ENCODE data around the gene RAB20. TPM values are rescaled to one million over a fixed set of nuclear protein-coding genes. Genes with fewer than 3 reads are reported as not detected.

RAB20 gene
- total RNA-seq, 2 experiments from 2014 or later, result 8.8 to 9.9 TPM

GRCh38 chr13:110556224-110556606 lies 5.3 kb downstream of the RAB20 start:
- peaks cover 19% of the 10 kb centered on the region for H3K36me3 Mint-ChIP-seq
- H3K9me3 Mint-ChIP-seq, result no peaks in the 10 kb centered on the region
- no peak overlapping the region for H3K27ac Mint-ChIP-seq
- H3K27me3 Mint-ChIP-seq, result no peaks in the 10 kb centered on the region
- H3K4me1 Mint-ChIP-seq, result peaks cover 22% of the 10 kb centered on the region
- POLR2A ChIA-PET, result no interaction called here
- DNase-seq (no peak), ATAC-seq (ENCODE audit: low read depth) (no peak)
- no peak overlapping the region for H3K4me3 Mint-ChIP-seq

GRCh38 chr13:110555601-110556223 lies 5.8 kb downstream of the RAB20 start:
- Mint-ChIP-seq H3K27me3 (no peaks in the 10 kb centered on the region), H3K9me3 (no peaks in the 10 kb centered on the region), H3K36me3 (peaks cover 19% of the 10 kb centered on the region), H3K27ac (no peak overlapping the region), H3K4me3 (no peak overlapping the region), H3K4me1 (peaks cover 19% of the 10 kb centered on the region)
- DNase-seq, result no peak
- ATAC-seq (ENCODE audit: low read depth), result no peak
- POLR2A ChIA-PET, result no interaction called here

GRCh38 chr13:110554946-110555345 lies 6.6 kb downstream of the RAB20 start:
- Mint-ChIP-seq H3K27me3 (no peaks in the 10 kb centered on the region), H3K4me3 (no peak overlapping the region), H3K9me3 (no peaks in the 10 kb centered on the region), H3K36me3 (peaks cover 20% of the 10 kb centered on the region), H3K27ac (no peak overlapping the region), H3K4me1 (peaks cover 13% of the 10 kb centered on the region)
- DNase-seq (no peak), ATAC-seq (ENCODE audit: low read depth) (no peak)
- POLR2A ChIA-PET, result no interaction called here

GRCh38 chr13:110554227-110554836 lies 7.2 kb downstream of the RAB20 start:
- Mint-ChIP-seq H3K27me3 (no peaks in the 10 kb centered on the region), H3K9me3 (no peaks in the 10 kb centered on the region), H3K27ac (no peak overlapping the region), H3K4me3 (no peak overlapping the region), H3K36me3 (peaks cover 22% of the 10 kb centered on the region), H3K4me1 (peaks cover 12% of the 10 kb centered on the region)
- POLR2A ChIA-PET, result no interaction called here
- ATAC-seq (ENCODE audit: low read depth), result no peak
- DNase-seq, result no peak

GRCh38 chr13:110553417-110553816 lies 8.1 kb downstream of the RAB20 start:
- ATAC-seq (ENCODE audit: low read depth), result no peak
- peaks cover 18% of the 10 kb centered on the region for H3K36me3 Mint-ChIP-seq
- no peaks in the 10 kb centered on the region for H3K27me3 Mint-ChIP-seq
- H3K27ac Mint-ChIP-seq, result no peak overlapping the region
- no peak overlapping the region for H3K4me3 Mint-ChIP-seq
- peaks cover 12% of the 10 kb centered on the region for H3K4me1 Mint-ChIP-seq
- no peak for DNase-seq
- POLR2A ChIA-PET, result no interaction called here
- no peaks in the 10 kb centered on the region for H3K9me3 Mint-ChIP-seq

- Mint-ChIP-seq H3K27ac (no peak overlapping the region), H3K9me3 (no peaks in the 10 kb centered on the region), H3K27me3 (no peaks in the 10 kb centered on the region), H3K4me1 (peaks cover 12% of the 10 kb centered on the region), H3K36me3 (peaks cover 18% of the 10 kb centered on the region), H3K4me3 (no peak overlapping the region)
- POLR2A ChIA-PET, result no interaction called here
- DNase-seq (no peak), ATAC-seq (ENCODE audit: low read depth) (no peak)
These were observed 8.8 kb downstream of the RAB20 start for GRCh38 chr13:110552767-110553166.

- H3K27me3 Mint-ChIP-seq, result no peaks in the 10 kb centered on the region
- no peaks in the 10 kb centered on the region for H3K9me3 Mint-ChIP-seq
- H3K4me3 Mint-ChIP-seq, result no peak overlapping the region
- H3K27ac Mint-ChIP-seq, result no peak overlapping the region
- H3K36me3 Mint-ChIP-seq, result peaks cover 18% of the 10 kb centered on the region
- DNase-seq (no peak), ATAC-seq (ENCODE audit: low read depth) (no peak)
- H3K4me1 Mint-ChIP-seq, result peaks cover 7% of the 10 kb centered on the region
- POLR2A ChIA-PET, result no interaction called here
These were observed 10.2 kb downstream of the RAB20 start for GRCh38 chr13:110551284-110551683.

DNA sequence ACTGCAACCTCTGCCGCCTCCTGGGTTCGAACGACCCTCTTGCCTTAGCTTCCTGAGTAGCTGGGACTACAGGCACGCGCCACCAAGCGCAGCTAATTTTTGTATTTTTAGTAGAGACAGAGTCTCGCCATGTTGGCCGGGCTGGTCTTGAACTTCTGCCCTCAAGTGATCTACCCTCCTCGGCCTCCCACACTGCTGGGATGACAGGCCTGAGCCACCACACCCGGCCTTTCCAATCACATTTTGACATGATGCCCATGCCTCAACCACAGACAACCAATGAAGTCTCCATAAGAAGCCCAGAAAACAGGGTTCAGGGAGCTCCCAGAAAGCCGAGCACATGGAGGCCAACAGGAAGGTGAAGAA lies 11.7 kb downstream of the RAB20 start:
- no peaks in the 10 kb centered on the region for H3K27me3 Mint-ChIP-seq
- H3K4me1 Mint-ChIP-seq, result no peaks in the 10 kb centered on the region
- H3K4me3 Mint-ChIP-seq, result no peak overlapping the region
- POLR2A ChIA-PET, result no interaction called here
- H3K27ac Mint-ChIP-seq, result no peak overlapping the region
- ATAC-seq (ENCODE audit: low read depth), result no peak
- H3K9me3 Mint-ChIP-seq, result no peaks in the 10 kb centered on the region
- H3K36me3 Mint-ChIP-seq, result peaks cover 26% of the 10 kb centered on the region
- no peak for DNase-seq

- Mint-ChIP-seq H3K27ac (no peak overlapping the region), H3K27me3 (no peaks in the 10 kb centered on the region), H3K4me3 (no peak overlapping the region), H3K9me3 (no peaks in the 10 kb centered on the region), H3K4me1 (no peaks in the 10 kb centered on the region), H3K36me3 (peaks cover 26% of the 10 kb centered on the region)
- POLR2A ChIA-PET, result interaction anchor here (0.6 kb wide), 1 partner anchor 166 kb away, joined by 4 read pairs; no protein-coding TSS in a partner anchor
- ATAC-seq (ENCODE audit: low read depth), result no peak
- DNase-seq, result no peak
These were observed 12.4 kb downstream of the RAB20 start for GRCh38 chr13:110548891-110549794.

DNA sequence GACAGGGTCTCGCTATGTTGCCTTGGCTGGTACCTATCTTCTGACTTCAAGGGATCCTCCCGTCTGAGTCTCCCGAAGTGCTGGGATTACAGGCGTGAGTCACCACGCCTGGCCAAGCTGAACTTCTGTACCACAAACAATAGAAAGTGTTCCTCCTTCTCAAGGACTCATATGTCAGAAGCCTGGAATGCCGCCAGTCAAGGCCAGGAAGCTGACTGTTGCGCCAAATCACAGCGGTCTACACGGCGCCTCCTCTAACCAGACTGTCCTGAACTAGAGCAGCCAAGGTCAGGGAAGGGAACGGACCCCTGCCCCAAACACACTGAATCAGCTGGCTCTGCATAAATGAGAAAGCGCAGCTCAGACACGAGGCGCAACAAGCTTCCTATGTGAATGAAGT lies 14.6 kb downstream of the RAB20 start:
- ATAC-seq (ENCODE audit: low read depth) (no peak), DNase-seq (no peak)
- Mint-ChIP-seq H3K4me1 (no peaks in the 10 kb centered on the region), H3K27ac (no peak overlapping the region), H3K27me3 (no peaks in the 10 kb centered on the region), H3K9me3 (no peaks in the 10 kb centered on the region), H3K36me3 (peaks cover 23% of the 10 kb centered on the region), H3K4me3 (no peak overlapping the region)
- POLR2A ChIA-PET, result no interaction called here

GRCh38 chr13:110546378-110546777 lies 15.1 kb downstream of the RAB20 start:
- Mint-ChIP-seq H3K27me3 (no peaks in the 10 kb centered on the region), H3K9me3 (no peaks in the 10 kb centered on the region), H3K4me1 (no peaks in the 10 kb centered on the region), H3K27ac (no peak overlapping the region), H3K36me3 (peaks cover 23% of the 10 kb centered on the region), H3K4me3 (no peak overlapping the region)
- POLR2A ChIA-PET, result no interaction called here
- ATAC-seq (ENCODE audit: low read depth) (no peak), DNase-seq (no peak)

GRCh38 chr13:110542169-110542796 lies 19.2 kb downstream of the RAB20 start:
- no peak overlapping the region for H3K4me3 Mint-ChIP-seq
- ATAC-seq (ENCODE audit: low read depth) (no peak), DNase-seq (no peak)
- no peak overlapping the region for H3K27ac Mint-ChIP-seq
- H3K9me3 Mint-ChIP-seq, result no peaks in the 10 kb centered on the region
- H3K27me3 Mint-ChIP-seq, result no peaks in the 10 kb centered on the region
- POLR2A ChIA-PET, result no interaction called here
- peaks cover 14% of the 10 kb centered on the region for H3K36me3 Mint-ChIP-seq
- H3K4me1 Mint-ChIP-seq, result peaks cover 7% of the 10 kb centered on the region

DNA sequence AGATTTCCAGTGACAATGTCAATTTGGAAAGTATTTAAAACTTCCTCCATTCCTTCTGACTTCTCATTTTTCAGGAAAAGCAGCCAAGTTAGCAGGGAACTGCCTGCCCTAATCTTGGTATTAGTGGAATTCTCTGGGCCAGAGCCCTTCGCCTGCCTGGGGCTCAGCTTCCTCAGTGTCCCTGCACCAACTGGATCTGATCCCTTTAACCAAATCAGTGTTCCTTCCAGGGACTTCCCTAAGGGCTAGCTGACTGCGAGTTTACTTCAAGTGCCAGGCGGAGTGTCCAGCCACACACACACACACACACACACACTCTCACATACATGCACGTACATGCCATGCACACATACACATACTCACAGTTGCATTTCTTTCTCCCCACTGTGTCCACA lies 20.0 kb downstream of the RAB20 start:
- peaks cover 7% of the 10 kb centered on the region for H3K4me1 Mint-ChIP-seq
- POLR2A ChIA-PET, result no interaction called here
- H3K9me3 Mint-ChIP-seq, result no peaks in the 10 kb centered on the region
- ATAC-seq (ENCODE audit: low read depth), result no peak
- peaks cover 11% of the 10 kb centered on the region for H3K36me3 Mint-ChIP-seq
- H3K4me3 Mint-ChIP-seq, result no peak overlapping the region
- no peak overlapping the region for H3K27ac Mint-ChIP-seq
- H3K27me3 Mint-ChIP-seq, result no peaks in the 10 kb centered on the region
- no peak for DNase-seq

All from activated naive CD8-positive, alpha-beta T cell treated with anti-CD3 and anti-CD28 coated beads, Interleukin-2, amount 10 ng/mL, durations not matched to agents 7 days and 5 days (primary cell).